ENCODE measurements around the gene MAPT. TPM values are rescaled to one million over a fixed set of nuclear protein-coding genes. Genes with fewer than 3 reads are reported as not detected.

The MAPT gene
- 0.18 and 0.22 TPM in 2 replicates for total RNA-seq

- DNase-seq, result peak; percentile 83
- H3K27ac Mint-ChIP-seq, result peak within 1 kb of the TSS; percentile 50
- intact Hi-C loops (cut with micrococcal nuclease), result loop anchor here (1.0 kb wide), 1 partner anchor 372 kb away; no protein-coding TSS in a partner anchor
- TF ChIP-seq, protein P1, sequence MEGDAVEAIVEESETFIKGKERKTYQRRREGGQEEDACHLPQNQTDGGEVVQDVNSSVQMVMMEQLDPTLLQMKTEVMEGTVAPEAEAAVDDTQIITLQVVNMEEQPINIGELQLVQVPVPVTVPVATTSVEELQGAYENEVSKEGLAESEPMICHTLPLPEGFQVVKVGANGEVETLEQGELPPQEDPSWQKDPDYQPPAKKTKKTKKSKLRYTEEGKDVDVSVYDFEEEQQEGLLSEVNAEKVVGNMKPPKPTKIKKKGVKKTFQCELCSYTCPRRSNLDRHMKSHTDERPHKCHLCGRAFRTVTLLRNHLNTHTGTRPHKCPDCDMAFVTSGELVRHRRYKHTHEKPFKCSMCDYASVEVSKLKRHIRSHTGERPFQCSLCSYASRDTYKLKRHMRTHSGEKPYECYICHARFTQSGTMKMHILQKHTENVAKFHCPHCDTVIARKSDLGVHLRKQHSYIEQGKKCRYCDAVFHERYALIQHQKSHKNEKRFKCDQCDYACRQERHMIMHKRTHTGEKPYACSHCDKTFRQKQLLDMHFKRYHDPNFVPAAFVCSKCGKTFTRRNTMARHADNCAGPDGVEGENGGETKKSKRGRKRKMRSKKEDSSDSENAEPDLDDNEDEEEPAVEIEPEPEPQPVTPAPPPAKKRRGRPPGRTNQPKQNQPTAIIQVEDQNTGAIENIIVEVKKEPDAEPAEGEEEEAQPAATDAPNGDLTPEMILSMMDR (IDR thresholded peaks at IDR 0.05), result no peak
- H3K9me3 Mint-ChIP-seq, result no peaks in the 10 kb centered on the region
- POLR2A ChIA-PET, result no interaction called here
- CTCF ChIA-PET, result no interaction called here
- peaks cover 24% of the 10 kb centered on the region for H3K27me3 Mint-ChIP-seq
- peak; percentile 93 for ATAC-seq (ENCODE audit: low read depth)
- peaks cover 27% of the 10 kb centered on the region for H3K4me1 Mint-ChIP-seq
- H3K4me3 Mint-ChIP-seq, result peak within 1 kb of the TSS; percentile 85
- no peaks in the 10 kb centered on the region for H3K36me3 Mint-ChIP-seq (ENCODE audit: low read depth)
Observed at GRCh38 chr17:45894022-45894784, at the start of gene MAPT. Gene MAPT, plus strand, starts transcription at chr17:45894554. Its CDS starts 67,784 bp downstream, at chr17:45962338.

- intact Hi-C loops (cut with micrococcal nuclease), result no loop called here
- Mint-ChIP-seq H3K4me1 (no peaks in the 10 kb centered on the region), H3K36me3 (ENCODE audit: low read depth) (no peaks in the 10 kb centered on the region), H3K9me3 (no peaks in the 10 kb centered on the region), H3K27ac (no peak within 1 kb of the TSS), H3K27me3 (no peaks in the 10 kb centered on the region), H3K4me3 (no peak within 1 kb of the TSS)
- CTCF ChIA-PET, result no interaction called here
- DNase-seq (no peak), ATAC-seq (ENCODE audit: low read depth) (no peak)
- POLR2A ChIA-PET, result no interaction called here
- TF ChIP-seq, protein P1 (IDR thresholded peaks at IDR 0.05), result no peak
Observed at GRCh38 chr17:45844695-45845375, 49.5 kb upstream of the MAPT start, which contains the start of gene SPPL2C. Gene SPPL2C, plus strand, starts transcription at chr17:45844881. Its CDS starts 26 bp downstream, at chr17:45844907.

DNA sequence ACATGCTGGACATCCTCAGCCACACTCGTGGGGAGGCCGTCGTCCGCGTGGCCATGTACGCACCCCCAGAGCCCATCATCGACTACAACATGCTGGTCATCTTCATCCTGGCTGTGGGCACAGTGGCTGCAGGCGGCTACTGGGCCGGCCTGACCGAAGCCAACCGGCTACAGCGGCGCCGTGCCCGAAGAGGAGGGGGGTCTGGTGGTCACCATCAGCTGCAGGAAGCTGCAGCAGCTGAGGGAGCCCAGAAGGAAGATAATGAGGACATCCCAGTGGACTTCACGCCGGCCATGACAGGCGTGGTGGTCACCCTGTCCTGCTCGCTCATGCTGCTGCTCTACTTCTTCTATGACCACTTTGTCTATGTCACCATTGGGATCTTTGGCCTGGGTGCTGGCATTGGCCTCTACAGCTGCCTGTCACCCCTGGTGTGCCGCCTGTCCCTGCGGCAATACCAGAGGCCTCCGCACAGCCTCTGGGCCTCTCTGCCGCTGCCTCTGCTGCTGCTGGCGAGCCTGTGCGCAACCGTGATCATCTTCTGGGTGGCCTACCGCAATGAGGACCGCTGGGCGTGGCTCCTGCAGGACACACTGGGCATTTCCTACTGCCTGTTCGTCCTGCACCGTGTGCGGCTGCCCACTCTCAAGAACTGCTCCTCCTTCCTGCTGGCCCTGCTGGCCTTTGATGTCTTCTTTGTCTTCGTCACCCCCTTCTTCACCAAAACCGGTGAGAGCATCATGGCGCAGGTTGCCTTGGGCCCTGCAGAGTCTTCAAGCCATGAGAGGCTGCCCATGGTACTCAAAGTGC lies 48.8 kb upstream of the MAPT start:
- H3K4me3 Mint-ChIP-seq, result no peak overlapping the region
- no peaks in the 10 kb centered on the region for H3K27me3 Mint-ChIP-seq
- no peaks in the 10 kb centered on the region for H3K9me3 Mint-ChIP-seq
- no peak for DNase-seq
- H3K36me3 Mint-ChIP-seq (ENCODE audit: low read depth), result no peaks in the 10 kb centered on the region
- TF ChIP-seq, protein P1 (IDR thresholded peaks at IDR 0.05), result no peak
- H3K27ac Mint-ChIP-seq, result no peak overlapping the region
- intact Hi-C loops (cut with micrococcal nuclease), result no loop called here
- no peaks in the 10 kb centered on the region for H3K4me1 Mint-ChIP-seq
- ATAC-seq (ENCODE audit: low read depth), result no peak
- CTCF ChIA-PET, result no interaction called here
- POLR2A ChIA-PET, result no interaction called here

- intact Hi-C loops (cut with micrococcal nuclease), result no loop called here
- Mint-ChIP-seq H3K27me3 (no peaks in the 10 kb centered on the region), H3K27ac (no peak overlapping the region), H3K9me3 (no peaks in the 10 kb centered on the region), H3K4me1 (no peaks in the 10 kb centered on the region), H3K36me3 (ENCODE audit: low read depth) (no peaks in the 10 kb centered on the region), H3K4me3 (no peak overlapping the region)
- ChIA-PET CTCF (no interaction called here), POLR2A (no interaction called here)
- TF ChIP-seq, protein P1 (IDR thresholded peaks at IDR 0.05), result no peak
- no peak for ATAC-seq (ENCODE audit: low read depth)
- DNase-seq, result no peak
Observed at GRCh38 chr17:45846223-45846622, 48.1 kb upstream of the MAPT start.

DNA sequence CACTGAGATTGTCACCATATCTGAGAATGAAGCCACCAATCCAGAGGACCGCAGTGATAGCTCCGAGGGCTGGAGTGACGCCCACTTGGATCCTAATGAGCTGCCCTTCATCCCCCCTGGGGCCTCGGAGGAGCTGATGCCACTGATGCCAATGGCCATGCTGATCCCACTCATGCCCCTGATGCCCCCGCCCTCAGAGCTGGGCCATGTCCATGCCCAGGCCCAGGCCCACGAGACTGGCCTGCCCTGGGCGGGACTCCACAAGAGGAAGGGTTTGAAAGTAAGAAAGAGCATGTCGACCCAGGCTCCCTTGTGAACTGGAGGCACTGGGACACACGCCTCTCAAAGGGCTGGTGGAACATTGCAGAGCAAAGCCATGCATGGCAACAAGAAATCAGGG lies 47.7 kb upstream of the MAPT start:
- H3K4me3 Mint-ChIP-seq, result no peak overlapping the region
- DNase-seq, result no peak
- H3K27ac Mint-ChIP-seq, result no peak overlapping the region
- peaks cover under 1% of the 10 kb centered on the region for H3K27me3 Mint-ChIP-seq
- ChIA-PET CTCF (no interaction called here), POLR2A (no interaction called here)
- no peaks in the 10 kb centered on the region for H3K4me1 Mint-ChIP-seq
- no peaks in the 10 kb centered on the region for H3K36me3 Mint-ChIP-seq (ENCODE audit: low read depth)
- TF ChIP-seq, protein P1 (IDR thresholded peaks at IDR 0.05), result no peak
- H3K9me3 Mint-ChIP-seq, result no peaks in the 10 kb centered on the region
- no peak for ATAC-seq (ENCODE audit: low read depth)
- intact Hi-C loops (cut with micrococcal nuclease), result no loop called here

All from activated B cell treated with CpG ODN at 0.5 μM for 24 hours (primary cell).